Mammary epithelial cell (primary cell): Measurements from ENCODE around the gene ABCA5.

Source experiments
- CTCF ChIP-seq, 2 donors: IDR thresholded peaks in 1 of 2; conservative IDR thresholded peaks in 1 of 2; 2 replicates each; pipeline ENCODE4 v1.5.1; 2011 to 2012; ENCODE audit warnings: inconsistent platforms in 2 of 2, low read length in 2 of 2, mild to moderate bottlenecking in 2 of 2, control low read depth in 1 of 2, low read depth in 1 of 2; ENCODE audit not compliant: insufficient read depth in 1 of 2; ENCODE audit errors: extremely low read depth in 1 of 2
- EZH2 ChIP-seq: IDR thresholded peaks from 2 replicates; pipeline ENCODE4 v1.6.1; 2012; ENCODE audit warnings: low read length, inconsistent platforms, borderline replicate concordance

- no peak for TF ChIP-seq CTCF (conservative IDR thresholded peaks at IDR 0.05 in 1 of 2, IDR thresholded peaks at IDR 0.05 in 1 of 2; ENCODE audit: extremely low read depth in 1 of 2, insufficient read depth in 1 of 2, low read depth in 1 of 2, low read length in 2 of 2)
- no peak for TF ChIP-seq EZH2
These were observed 21.5 kb upstream of the ABCA5 start for GRCh38 chr17:69348429-69348828.
